IMR-90 (cell line): ENCODE measurements around the gene PYROXD2. TPM values are rescaled to one million over a fixed set of nuclear protein-coding genes. Genes with fewer than 3 reads are reported as not detected.
A peak's percentile ranks its signal among the peaks of the same experiment; 100 is the strongest.

Experiments used
- ATAC-seq: fragments of 200-7000 bp; cut with Tn5 transposase; 2 replicates; pipeline ENCODE4 v1.9.1; 2020; ENCODE audit warnings: low read depth, mild to moderate bottlenecking, moderate library complexity
- Bru-seq: library from RNA; stranded (reverse); fragments of 400-500 nt; gene quantifications from one replicate; lab custom pipeline; 2021; lab: Mats Ljungman, UMichigan
- BruChase-seq, 2 experiments: library from RNA; stranded (reverse); fragments of 400-500 nt; gene quantifications; one replicate each; lab custom pipeline; 2021; lab: Mats Ljungman, UMichigan
- BruUV-seq: library from RNA; stranded (reverse); fragments of 400-500 nt; replicated peaks from 2 replicates; lab custom pipeline; 2021; lab: Mats Ljungman, UMichigan
- CTCF ChIA-PET: fragments of 300-600 bp; formaldehyde crosslinking; extraction: SDS; loops from one replicate; lab custom pipeline; 2021; ENCODE audit warnings: antibody characterized with exemption; lab: Yijun Ruan, JAX
- POLR2A ChIA-PET: fragments of 300-600 bp; sonication (Branson Sonifier 250); formaldehyde crosslinking; loops from one replicate; lab custom pipeline; 2022; ENCODE audit warnings: antibody characterized with exemption; ENCODE audit not compliant: unreplicated experiment; lab: Charles Lee
- DNase-seq: peaks from one replicate; pipeline ENCODE4 v3.0.0; 2013
- H2AFZ ChIP-seq: replicated peaks from 2 replicates; pipeline ENCODE3; 2013; ENCODE audit warnings: low read length, mild to moderate bottlenecking; ENCODE audit not compliant: poor library complexity
- H2AK5ac ChIP-seq: 2 replicates; pipeline ENCODE4 v1.6.1; 2013; ENCODE audit warnings: low read depth, low read length, inconsistent platforms
- H2AK9ac ChIP-seq: replicated peaks from 2 replicates; pipeline ENCODE3; 2013; ENCODE audit warnings: mild to moderate bottlenecking, low read depth, low read length, moderate library complexity; ENCODE audit not compliant: poor library complexity
- H2BK120ac ChIP-seq: 2 replicates; pipeline ENCODE4 v1.6.1; 2013; ENCODE audit warnings: low read depth, low read length, inconsistent platforms
- H2BK15ac ChIP-seq: 3 replicates; pipeline ENCODE4 v1.6.1; 2013; ENCODE audit warnings: low read depth, low read length, inconsistent platforms
- H2BK20ac ChIP-seq: 2 replicates; pipeline ENCODE4 v1.6.1; 2013; ENCODE audit warnings: low read depth, mild to moderate bottlenecking, inconsistent platforms, low read length, moderate library complexity
- H2BK5ac ChIP-seq: 2 replicates; pipeline ENCODE4 v1.6.1; 2013; ENCODE audit warnings: mild to moderate bottlenecking, low read depth, low read length, inconsistent platforms; ENCODE audit not compliant: poor library complexity, severe bottlenecking
- H3K14ac ChIP-seq: replicated peaks from 2 replicates; pipeline ENCODE4 v1.6.1; 2013; ENCODE audit warnings: low read depth, low read length, inconsistent platforms
- H3K18ac ChIP-seq: 2 replicates; pipeline ENCODE4 v1.6.1; 2013; ENCODE audit warnings: low read depth, low read length, control low read depth
- H3K23ac ChIP-seq: 2 replicates; pipeline ENCODE4 v1.6.1; 2013; ENCODE audit warnings: low read depth, low read length, inconsistent platforms
- H3K27ac ChIP-seq: 2 replicates; pipeline ENCODE4 v1.5.1; 2013; ENCODE audit warnings: mild to moderate bottlenecking, control low read depth, low read length; ENCODE audit not compliant: insufficient read depth
- H3K27me3 ChIP-seq: 2 replicates; pipeline ENCODE4 v1.6.1; 2013; ENCODE audit warnings: low read length; ENCODE audit not compliant: control insufficient read depth, insufficient read depth
- H3K36me3 ChIP-seq: 2 replicates; pipeline ENCODE4 v1.6.1; 2013; ENCODE audit warnings: low read length, mixed read lengths; ENCODE audit not compliant: control insufficient read depth, insufficient read depth
- H3K4ac ChIP-seq: 2 replicates; pipeline ENCODE4 v1.6.1; 2013; ENCODE audit warnings: low read depth, low read length, inconsistent platforms
- H3K4me1 ChIP-seq: 2 replicates; pipeline ENCODE4 v1.6.1; 2013; ENCODE audit warnings: low read length, mixed read lengths; ENCODE audit not compliant: control insufficient read depth, insufficient read depth
- H3K4me2 ChIP-seq: 2 replicates; pipeline ENCODE4 v1.6.1; 2013; ENCODE audit warnings: low read depth, mild to moderate bottlenecking, control low read depth, low read length, moderate library complexity
- H3K4me3 ChIP-seq: 2 replicates; pipeline ENCODE4 v1.5.1; 2013; ENCODE audit warnings: low read depth, mild to moderate bottlenecking, control low read depth, low read length, moderate library complexity; ENCODE audit not compliant: insufficient read depth
- H3K56ac ChIP-seq: 2 replicates; pipeline ENCODE4 v1.6.1; 2013; ENCODE audit warnings: low read length, inconsistent platforms; ENCODE audit not compliant: insufficient read depth; ENCODE audit errors: extremely low read depth
- H3K79me1 ChIP-seq, 2 experiments: 2 replicates each; pipeline ENCODE4 v1.6.1; 2013; ENCODE audit warnings: low read length in 2 of 2, inconsistent platforms in 1 of 2, low read depth in 1 of 2
- H3K9ac ChIP-seq: 2 replicates; pipeline ENCODE4 v1.6.1; 2013; ENCODE audit warnings: low read depth, low read length, control low read depth
- H3K9me1 ChIP-seq: 2 replicates; pipeline ENCODE4 v1.6.1; 2013; ENCODE audit warnings: low read length, inconsistent platforms; ENCODE audit not compliant: insufficient read depth
- H3K9me3 ChIP-seq: 2 replicates; pipeline ENCODE4 v1.6.1; 2013; ENCODE audit warnings: low read length; ENCODE audit not compliant: control insufficient read depth, insufficient read depth
- H4K20me1 ChIP-seq: 2 replicates; pipeline ENCODE4 v1.6.1; 2013; ENCODE audit warnings: low read length, inconsistent platforms; ENCODE audit not compliant: insufficient read depth
- H4K5ac ChIP-seq: 2 replicates; pipeline ENCODE4 v1.6.1; 2013; ENCODE audit warnings: mild to moderate bottlenecking, low read depth, low read length, control low read depth
- H4K8ac ChIP-seq, 2 experiments: 2 replicates each; pipeline ENCODE4 v1.6.1; 2013; ENCODE audit warnings: low read depth in 2 of 2, low read length in 2 of 2, control low read depth in 1 of 2, inconsistent platforms in 1 of 2
- H4K91ac ChIP-seq: 2 replicates; pipeline ENCODE4 v1.6.1; 2013; ENCODE audit warnings: low read depth, low read length, inconsistent platforms; ENCODE audit not compliant: insufficient read depth
- MAZ ChIP-seq: IDR thresholded peaks from 2 replicates; pipeline ENCODE4 v1.6.1; 2012; ENCODE audit warnings: low read depth, mild to moderate bottlenecking, low read length, improper control_type of control experiment, moderate library complexity, borderline replicate concordance
- MXI1 ChIP-seq: IDR thresholded peaks from 2 replicates; pipeline ENCODE4 v1.6.1; 2012; ENCODE audit warnings: low read depth, mild to moderate bottlenecking, low read length, moderate library complexity, borderline replicate concordance
- POLR2A ChIP-seq: IDR thresholded peaks from 2 replicates; pipeline ENCODE4 v1.6.1; 2012; ENCODE audit warnings: mild to moderate bottlenecking, low read depth, low read length
- RCOR1 ChIP-seq: IDR thresholded peaks from 2 replicates; pipeline ENCODE4 v1.6.1; 2012; ENCODE audit warnings: mild to moderate bottlenecking, low read length, improper control_type of control experiment; ENCODE audit not compliant: insufficient replicate concordance
- WGBS, 2 experiments: methylation state at CpG; one replicate each; pipeline versions ENCODE4 v1.1.5 to v1.1.7; 2013; ENCODE audit warnings: missing lambda C conversion rate in 2 of 2; ENCODE audit not compliant: insufficient read length in 1 of 2; ENCODE audit errors: extremely low coverage in 2 of 2; 5-methylcytosine and 5-hydroxymethylcytosine counted together
- dilution Hi-C: fragments of 300-500 bp; cut with HindIII; formaldehyde crosslinking; loops from one replicate; pipeline ENCODE4 v1.14.3; 2018; ENCODE audit warnings: low sequenced_read_pairs; ENCODE audit not compliant: unreplicated experiment
- in situ Hi-C: fragments of 300-500 bp; cut with MboI; formaldehyde crosslinking; loops from 3 replicates; pipeline ENCODE4 v1.14.3; 2019; ENCODE audit warnings: low sequenced_read_pairs, inconsistent platforms, mixed read lengths
- intact Hi-C: fragments of 100-400 bp; cut with micrococcal nuclease; formaldehyde crosslinking; loops from 2 replicates; pipeline ENCODE4 v1.10.0; 2022
- long read RNA-seq: library from polyadenylated mRNA; unstranded; transcript quantifications from one replicate; pipeline ENCODE4 v2.0.0, GENCODE V29; 2021; ENCODE audit not compliant: unreplicated experiment
- polyA plus RNA-seq, 3 experiments: library from polyadenylated mRNA; depleted of rRNA; stranded (reverse); fragments of >200 nt; gene quantifications; 2 replicates each; pipeline ENCODE4 v1.2.3, GENCODE V29; 2012; ENCODE audit warnings: low replicate concordance in 1 of 3
- total RNA-seq: library from RNA; depleted of rRNA; stranded (reverse); fragments of >200 nt; gene quantifications from 2 replicates; pipeline ENCODE4 v1.2.3, GENCODE V29; 2012; rRNA removed
- TF ChIP-seq, protein P1 (sequence below): fragments of 150-350 bp; IDR thresholded peaks from 2 replicates; pipeline ENCODE4 v1.6.1; 2016; ENCODE audit warnings: low read depth, mild to moderate bottlenecking, low read length, moderate library complexity, borderline replicate concordance

Gene PYROXD2
- total RNA-seq (5.8 and 6.5 TPM in 2 replicates), polyA plus RNA-seq (2012; rRNA removed) (16.3 and 16.4 TPM in 2 replicates), Bru-seq, nascent RNA (percentile 72 among the genes with signal in this experiment), BruChase-seq, experiment 1, labeled RNA remaining after a 6-hour chase (percentile 79 among the genes with signal in this experiment), BruChase-seq, experiment 2, labeled RNA remaining after a 2-hour chase (percentile 85 among the genes with signal in this experiment)
- 11.1 and 18.4 TPM in 2 replicates for polyA plus RNA-seq (2012; cell fraction: cytosol; rRNA removed)
- polyA plus RNA-seq (2012; cell fraction: nucleus; rRNA removed; ENCODE audit: low replicate concordance), result 78.4 and 95.1 TPM in 2 replicates
- long read RNA-seq, partial matches to known transcripts, result 3 of 11 reads
- long read RNA-seq, other reads (novel, unspliced or antisense), result 6 of 11 reads

DNA sequence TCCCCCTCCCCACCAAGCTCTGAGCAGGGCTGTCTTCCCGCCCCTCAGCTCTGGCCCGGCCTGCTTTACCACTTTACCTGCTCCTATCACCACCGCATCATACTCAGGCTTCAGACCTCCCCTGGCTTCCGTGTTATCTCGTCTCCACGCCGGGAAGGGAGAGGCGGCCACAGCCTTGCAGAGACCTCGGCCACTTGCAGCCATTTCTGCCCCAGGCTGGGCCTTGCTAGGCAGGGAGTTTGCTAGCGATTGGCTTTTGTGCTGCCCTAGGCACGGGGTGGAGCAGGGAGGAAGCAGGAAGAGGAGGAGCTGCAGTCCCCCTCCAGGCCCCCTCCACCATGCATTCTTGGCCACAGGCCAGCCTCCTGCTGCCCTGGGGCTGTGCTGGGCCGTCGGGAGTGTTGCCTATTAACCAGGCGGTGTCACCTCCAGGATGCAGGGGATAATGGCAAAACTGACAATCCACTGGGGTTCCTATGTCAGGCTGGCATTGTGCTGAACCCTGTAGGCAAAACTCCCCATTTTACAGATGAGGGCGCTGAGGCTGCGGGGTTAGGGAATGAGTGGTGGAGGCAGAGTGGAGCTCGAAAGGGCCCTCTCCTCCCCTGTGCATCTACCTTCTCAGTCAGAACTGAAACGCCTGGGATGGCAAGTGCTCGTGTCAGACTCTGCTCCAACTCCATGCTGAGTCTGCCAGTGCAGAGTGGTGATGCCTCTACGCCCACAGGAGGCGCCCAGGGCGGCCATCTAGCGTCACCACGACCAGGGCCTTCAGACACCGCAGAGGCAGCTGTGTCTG is at the start of gene PYROXD2:
PYROXD2 (minus strand) TSS at position 251 of the 799 bp plus-strand sequence; CDS start at position 204, 47 bp downstream.
- Histone ChIP-seq H2AK9ac (peak within 1 kb of the TSS; percentile 99), H3K9me1 (peaks cover 31% of the 10 kb centered on the region), H2AK5ac (peak within 1 kb of the TSS; percentile 95), H3K18ac (peak within 1 kb of the TSS; percentile 84), H2BK5ac (peak within 1 kb of the TSS; percentile 89), H4K8ac (peak within 1 kb of the TSS; percentile 84 to 97), H3K56ac (peak within 1 kb of the TSS; percentile 80), H3K4me1 (peaks cover 30% of the 10 kb centered on the region), H2BK20ac (peak within 1 kb of the TSS; percentile 54), H3K4ac (peak within 1 kb of the TSS; percentile 94), H3K36me3 (peaks cover 32% of the 10 kb centered on the region), H3K27ac (peak within 1 kb of the TSS; percentile 95), H3K4me3 (peak within 1 kb of the TSS; percentile 70), H3K79me1 (peaks cover 14 to 39% of the 10 kb centered on the region in 2 experiments; a peak in 3 of 4 replicates), H3K9ac (peak within 1 kb of the TSS; percentile 97), H2BK120ac (peak within 1 kb of the TSS; percentile 76), H3K14ac (peak within 1 kb of the TSS; percentile 96), H3K9me3 (no peaks in the 10 kb centered on the region), H4K5ac (peak within 1 kb of the TSS; percentile 93), H3K27me3 (no peaks in the 10 kb centered on the region), H2AFZ (peak within 1 kb of the TSS; percentile 96), H2BK15ac (peak within 1 kb of the TSS; percentile 49; the same call in 1 of the 3 replicates), H3K4me2 (peak within 1 kb of the TSS; percentile 79), H4K91ac (peak within 1 kb of the TSS; percentile 98), H3K23ac (peak within 1 kb of the TSS; percentile 66), H4K20me1 (peaks cover 8% of the 10 kb centered on the region; the same call in 1 of the 2 replicates)
- POLR2A ChIA-PET, result interaction anchor here (0.5 to 0.8 kb wide), 3 partner anchors 9 to 818 kb away, joined by 3 to 4 read pairs (median 3); no protein-coding TSS in a partner anchor
- intact Hi-C loops (loop anchor here (10.0 kb wide), 1 partner anchor 240 kb away; no protein-coding TSS in a partner anchor), dilution Hi-C loops (no loop called here), in situ Hi-C loops (no loop called here)
- CTCF ChIA-PET, result no interaction called here
- 10% methylated on average over 2 of the region's 25 CpGs; no CpG with 5 or more reads in 1 of the 2 experiments for whole genome bisulfite sequencing, 2 experiments
- peak; percentile 93 for ATAC-seq
- peak; percentile 88 for DNase-seq
- BruUV-seq, result no TSS peak
- TF ChIP-seq MAZ (peak; percentile 82), POLR2A (peak; percentile 61; the same call in 1 of the 2 replicates), MXI1 (no peak), RCOR1 (no peak)
- TF ChIP-seq, protein P1, sequence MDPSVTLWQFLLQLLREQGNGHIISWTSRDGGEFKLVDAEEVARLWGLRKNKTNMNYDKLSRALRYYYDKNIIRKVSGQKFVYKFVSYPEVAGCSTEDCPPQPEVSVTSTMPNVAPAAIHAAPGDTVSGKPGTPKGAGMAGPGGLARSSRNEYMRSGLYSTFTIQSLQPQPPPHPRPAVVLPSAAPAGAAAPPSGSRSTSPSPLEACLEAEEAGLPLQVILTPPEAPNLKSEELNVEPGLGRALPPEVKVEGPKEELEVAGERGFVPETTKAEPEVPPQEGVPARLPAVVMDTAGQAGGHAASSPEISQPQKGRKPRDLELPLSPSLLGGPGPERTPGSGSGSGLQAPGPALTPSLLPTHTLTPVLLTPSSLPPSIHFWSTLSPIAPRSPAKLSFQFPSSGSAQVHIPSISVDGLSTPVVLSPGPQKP, result no peak
